Ovary (tissue), 3 donors: ENCODE measurements around the gene CAMK1.

Experiments
- CTCF ChIP-seq, 3 donors: fragments of 450-650 bp in 2 of 3; fragments of 200-600 bp in 1 of 3; IDR thresholded peaks; one replicate each; pipeline versions ENCODE4 v1.5.1 to v1.8.0; 2016 to 2022; ENCODE audit warnings: antibody characterized with exemption in 3 of 3, mild to moderate bottlenecking in 1 of 3
- POLR2A ChIP-seq: fragments of 450-650 bp; IDR thresholded peaks from one replicate; pipeline ENCODE4 v1.6.1; 2017; ENCODE audit warnings: antibody characterized with exemption, mild to moderate bottlenecking, moderate library complexity
- donor health status: DM: no; HTN: no; CAD: no.

- TF ChIP-seq CTCF (IDR thresholded peaks at IDR 0.05) = no peak
- peak; percentile 88 for TF ChIP-seq POLR2A
Observed at GRCh38 chr3:9769426-9770275, at the start of gene CAMK1.
